Fibroblast of pulmonary artery (primary cell): Measurements from ENCODE around the gene TMEM158.

Experiments
- DNase-seq: peaks from one replicate; pipeline ENCODE4 v3.0.0-alpha.2; 2010; ENCODE audit warnings: low read depth
- H3K4me3 ChIP-seq: replicated peaks from 2 replicates; pipeline ENCODE4 v1.5.1; 2011; ENCODE audit warnings: low read depth, mild to moderate bottlenecking, control low read depth, low read length, moderate library complexity
- CTCF ChIP-seq: IDR thresholded peaks from 2 replicates; pipeline ENCODE4 v1.5.1; 2011; ENCODE audit warnings: mild to moderate bottlenecking, control low read depth, low read length, inconsistent platforms; ENCODE audit errors: missing control alignments

TMEM158 gene

GRCh38 chr3:45226206-45226915 lies at the start of gene TMEM158:
Gene TMEM158, minus strand, starts transcription at chr3:45226287. Its CDS starts 260 bp downstream, at chr3:45226027.
- no peak for TF ChIP-seq CTCF
- H3K4me3 ChIP-seq, result peak within 1 kb of the TSS; percentile 58
- DNase-seq, result peak; percentile 53

GRCh38 chr3:45275006-45275704 lies 49.1 kb upstream of the TMEM158 start:
- no peak for TF ChIP-seq CTCF
- no peak for DNase-seq
- no peak overlapping the region for H3K4me3 ChIP-seq

- no peak overlapping the region for H3K4me3 ChIP-seq
- DNase-seq, result no peak
- TF ChIP-seq CTCF, result no peak
Measured at GRCh38 chr3:45273681-45274515, 47.8 kb upstream of the TMEM158 start.

- TF ChIP-seq CTCF, result no peak
- H3K4me3 ChIP-seq, result no peak overlapping the region
- DNase-seq, result no peak
Measured at GRCh38 chr3:45272828-45273470, 46.9 kb upstream of the TMEM158 start.

GRCh38 chr3:45272032-45272810 lies 46.1 kb upstream of the TMEM158 start:
- DNase-seq, result no peak
- no peak overlapping the region for H3K4me3 ChIP-seq
- no peak for TF ChIP-seq CTCF

- H3K4me3 ChIP-seq, result no peak overlapping the region
- TF ChIP-seq CTCF, result no peak
- no peak for DNase-seq
Measured at GRCh38 chr3:45269952-45270351, 43.9 kb upstream of the TMEM158 start.
